Psoas muscle (tissue), 8 donors: ENCODE measurements around the gene RCOR1. TPM values are rescaled to one million over a fixed set of nuclear protein-coding genes. Genes with fewer than 3 reads are reported as not detected.
"Not testable (repeated sequence)": the region's sequence is repeated elsewhere in the genome, so short reads cannot be mapped to it uniquely, and the experiment has no call there.

Source experiments
- ATAC-seq, 4 donors: fragments of 200-7000 bp; cut with Tn5 transposase; one replicate each; pipeline ENCODE4 v1.9.1; 2020; ENCODE audit warnings: moderate library complexity in 3 of 4, mild to moderate bottlenecking in 2 of 4
- DNase-seq, 2 donors: peaks; one replicate each; pipeline ENCODE4 v3.0.0-alpha.2; 2020
- H3K27ac ChIP-seq: fragments of 200-600 bp; one replicate; pipeline ENCODE4 v1.8.0; 2022
- H3K27me3 ChIP-seq, 3 donors: fragments of 200-600 bp in 1 of 3; one replicate each; pipeline versions ENCODE4 v1.6.1 to v1.8.0; 2013 to 2022; ENCODE audit warnings: low read length in 2 of 3, mild to moderate bottlenecking in 2 of 3, moderate library complexity in 1 of 3; ENCODE audit not compliant: insufficient read depth in 3 of 3
- H3K36me3 ChIP-seq, 2 donors: fragments of 200-600 bp in 1 of 2; one replicate each; pipeline versions ENCODE4 v1.6.1 to v1.8.0; 2013 to 2022; ENCODE audit warnings: low read depth in 1 of 2, mild to moderate bottlenecking in 1 of 2, moderate library complexity in 1 of 2; ENCODE audit not compliant: insufficient read depth in 1 of 2
- H3K4me1 ChIP-seq: fragments of 200-600 bp; one replicate; pipeline ENCODE4 v1.8.0; 2022
- H3K4me3 ChIP-seq: fragments of 200-600 bp; one replicate; pipeline ENCODE4 v1.8.0; 2022; ENCODE audit warnings: mild to moderate bottlenecking
- H3K9me3 ChIP-seq: fragments of 200-600 bp; one replicate; pipeline ENCODE4 v1.8.0; 2022
- WGBS, 3 donors: extraction: QIAGEN DNeasy Blood & Tissue Kit; methylation state at CpG; one replicate each; pipeline versions ENCODE4 v1.1.6 to v1.1.7; 2013; 5-methylcytosine and 5-hydroxymethylcytosine counted together
- intact Hi-C, 2 donors: fragments of 100-400 bp; cut with DNase I; formaldehyde crosslinking; loops; one replicate each; pipeline versions ENCODE4 v1.11.0 to v1.14.2; 2022
- polyA plus RNA-seq, 3 donors: library from polyadenylated mRNA; stranded (reverse); fragments of 200-250 nt; gene quantifications; one replicate each; pipeline ENCODE4 v1.2.3, GENCODE V29; 2013
- total RNA-seq, 4 donors: library from RNA; stranded (reverse); fragmentation: NEBNext Ultra II Directional in 2 of 4; extraction: Animal tissue kit (Norgen Biotek cat#: 25700) in 2 of 4; gene quantifications; one replicate each; pipeline versions ENCODE4 v1.2.1 to v1.2.4, GENCODE V29; 2021 to 2023
- TF ChIP-seq, protein P1 (sequence below): fragments of 200-600 bp; IDR thresholded peaks from one replicate; pipeline ENCODE4 v1.8.0; 2022; ENCODE audit warnings: antibody characterized with exemption
- donor health status: healthy with polysubstance abuse.
- donor health status: DM: no; HTN: no; CAD: no; lungs with moderate emphysema.
- donor health status: Bipolar disorder and iron deficiency.
- donor health status: healthy.
- donor health status: DM: yes; HTN: yes; CAD: no.
- donor health status: DM: no; HTN: no; CAD: no.
- donor health status: DM: no; HTN: no; CAD: no.
- donor health status: DM: yes; HTN: yes; CAD: no.

The RCOR1 gene
- total and polyA plus RNA-seq, 7 donors: 6.0 to 17.7 (median 14.3) TPM

DNA sequence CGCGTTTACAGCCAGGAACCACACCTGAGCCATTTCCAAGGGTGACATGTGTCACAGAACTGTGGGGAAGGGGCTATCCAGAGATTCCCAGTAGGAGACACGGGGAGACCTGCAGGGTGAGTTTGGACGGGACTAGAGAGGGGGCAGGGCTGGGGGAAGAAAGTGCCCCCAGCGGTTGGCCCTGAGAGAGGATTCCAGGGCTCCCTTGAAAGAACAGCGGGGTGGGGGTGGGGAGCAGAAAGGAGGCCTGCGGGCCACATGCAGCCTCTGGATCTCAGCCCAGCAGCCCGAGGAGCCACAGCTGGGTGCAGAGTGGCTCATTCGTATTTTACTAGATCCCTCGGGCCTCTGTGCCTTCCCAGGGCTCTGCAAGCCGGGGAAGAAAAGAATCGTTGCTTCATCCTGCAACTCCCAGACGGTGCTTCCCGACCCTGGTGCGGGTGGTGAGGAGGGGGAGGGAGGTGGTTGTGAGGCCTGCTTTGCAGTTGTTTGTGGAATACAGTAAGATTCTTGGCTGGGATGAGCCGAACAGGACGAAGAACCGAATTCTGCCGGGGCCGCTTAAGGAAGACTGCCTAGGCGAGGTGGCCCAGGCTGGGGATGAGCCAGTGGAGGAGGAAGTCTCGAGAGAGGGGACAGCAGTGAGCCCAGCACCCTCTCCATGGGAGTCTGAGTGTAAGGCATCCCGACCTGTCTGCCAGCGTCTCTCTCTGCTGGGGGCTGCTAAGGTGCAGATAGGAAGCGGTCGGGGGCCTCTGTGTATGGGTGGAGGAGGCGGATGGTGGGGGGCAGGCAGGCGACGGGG is 46.8 kb upstream of the RCOR1 start:
- Histone ChIP-seq H3K9me3 (no peaks in the 10 kb centered on the region), H3K27me3 (peaks cover 0 to 40% (median 16%) of the 10 kb centered on the region in 3 donors), H3K4me1 (peaks cover 3% of the 10 kb centered on the region), H3K4me3 (no peak overlapping the region), H3K27ac (no peak overlapping the region), H3K36me3 (no peaks in the 10 kb centered on the region)
- intact Hi-C loops: no loop called here
- ATAC-seq (peak in 2 of 4 donors; percentile 41), DNase-seq (no peak)
- WGBS, 3 donors: 40 to 49% (median 45%) methylated on average over 29 of the region's 29 CpGs
- TF ChIP-seq, protein P1, sequence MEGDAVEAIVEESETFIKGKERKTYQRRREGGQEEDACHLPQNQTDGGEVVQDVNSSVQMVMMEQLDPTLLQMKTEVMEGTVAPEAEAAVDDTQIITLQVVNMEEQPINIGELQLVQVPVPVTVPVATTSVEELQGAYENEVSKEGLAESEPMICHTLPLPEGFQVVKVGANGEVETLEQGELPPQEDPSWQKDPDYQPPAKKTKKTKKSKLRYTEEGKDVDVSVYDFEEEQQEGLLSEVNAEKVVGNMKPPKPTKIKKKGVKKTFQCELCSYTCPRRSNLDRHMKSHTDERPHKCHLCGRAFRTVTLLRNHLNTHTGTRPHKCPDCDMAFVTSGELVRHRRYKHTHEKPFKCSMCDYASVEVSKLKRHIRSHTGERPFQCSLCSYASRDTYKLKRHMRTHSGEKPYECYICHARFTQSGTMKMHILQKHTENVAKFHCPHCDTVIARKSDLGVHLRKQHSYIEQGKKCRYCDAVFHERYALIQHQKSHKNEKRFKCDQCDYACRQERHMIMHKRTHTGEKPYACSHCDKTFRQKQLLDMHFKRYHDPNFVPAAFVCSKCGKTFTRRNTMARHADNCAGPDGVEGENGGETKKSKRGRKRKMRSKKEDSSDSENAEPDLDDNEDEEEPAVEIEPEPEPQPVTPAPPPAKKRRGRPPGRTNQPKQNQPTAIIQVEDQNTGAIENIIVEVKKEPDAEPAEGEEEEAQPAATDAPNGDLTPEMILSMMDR: no peak

DNA sequence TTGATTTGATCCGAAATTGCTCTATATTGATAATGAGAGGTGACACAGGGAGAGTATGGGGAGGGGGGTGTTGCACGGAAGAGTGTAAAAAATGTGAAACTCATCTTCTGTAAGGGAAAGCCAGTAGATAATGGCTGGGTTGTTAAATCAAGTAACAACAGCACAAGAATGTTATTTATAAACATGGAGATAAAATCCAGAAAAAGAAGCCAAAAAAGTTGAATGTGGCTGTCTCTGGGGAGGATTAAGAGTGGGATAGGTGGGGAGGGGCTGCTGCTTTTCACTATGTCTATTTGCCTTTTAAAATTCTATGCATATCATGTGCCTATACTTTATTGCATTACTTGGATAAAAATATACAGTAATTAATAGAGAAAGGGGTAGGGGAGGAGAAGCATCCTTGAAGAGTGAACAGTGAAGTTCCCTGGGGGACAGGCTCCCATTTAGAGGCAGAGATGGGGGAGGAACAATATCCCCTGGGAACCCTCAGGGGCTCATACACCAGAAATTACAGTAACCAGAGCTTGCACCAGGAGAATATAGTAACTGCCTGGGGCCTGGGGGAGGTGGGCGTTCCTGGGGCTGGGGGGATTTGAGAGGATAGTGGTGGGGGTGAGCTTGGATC is 43.7 kb upstream of the RCOR1 start:
- DNase-seq: no peak
- Histone ChIP-seq H3K27ac (no peak overlapping the region), H3K9me3 (no peaks in the 10 kb centered on the region), H3K4me3 (no peak overlapping the region), H3K36me3 (no peaks in the 10 kb centered on the region), H3K27me3 (peaks cover 0 to 34% (median 16%) of the 10 kb centered on the region in 3 donors), H3K4me1 (peaks cover 3% of the 10 kb centered on the region)
- intact Hi-C loops: no loop called here
- ATAC-seq: no peak
- 73 to 77% (median 75%) methylated on average over 3 of the region's 3 CpGs for WGBS, 3 donors
- TF ChIP-seq, protein P1: no peak

DNA sequence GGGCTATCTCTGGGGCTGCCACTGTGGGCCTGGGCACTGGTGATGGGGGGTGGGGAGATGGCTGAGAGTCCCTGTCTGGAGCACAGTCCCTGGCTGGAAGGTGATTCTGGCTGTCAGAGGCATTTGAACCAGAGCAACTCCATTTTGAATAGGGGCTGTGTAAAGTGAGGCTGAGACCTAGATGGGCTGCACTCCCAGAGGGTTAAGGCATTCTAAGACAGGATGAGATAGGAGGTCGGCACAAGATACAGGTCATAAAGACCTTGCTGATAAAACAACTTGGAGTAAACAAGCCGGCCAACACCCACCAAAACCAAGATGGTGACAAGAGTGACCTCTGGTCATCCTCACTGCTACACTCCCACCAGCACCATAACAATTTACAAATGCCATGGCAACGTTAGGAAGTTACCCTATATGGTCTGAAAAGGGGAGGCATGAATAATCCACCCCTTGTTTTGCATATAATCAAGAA is 41.5 kb upstream of the RCOR1 start:
- peaks cover 0 to 12% (median 1%) of the 10 kb centered on the region in 3 donors for H3K27me3 ChIP-seq
- H3K4me3 ChIP-seq, H3K9me3 ChIP-seq, H3K36me3 ChIP-seq, H3K4me1 ChIP-seq, ATAC-seq, DNase-seq, H3K27ac ChIP-seq, intact Hi-C loops: not testable (repeated sequence)
- WGBS, 3 donors: 81 to 89% (median 83%) methylated on average over 3 of the region's 3 CpGs

DNA sequence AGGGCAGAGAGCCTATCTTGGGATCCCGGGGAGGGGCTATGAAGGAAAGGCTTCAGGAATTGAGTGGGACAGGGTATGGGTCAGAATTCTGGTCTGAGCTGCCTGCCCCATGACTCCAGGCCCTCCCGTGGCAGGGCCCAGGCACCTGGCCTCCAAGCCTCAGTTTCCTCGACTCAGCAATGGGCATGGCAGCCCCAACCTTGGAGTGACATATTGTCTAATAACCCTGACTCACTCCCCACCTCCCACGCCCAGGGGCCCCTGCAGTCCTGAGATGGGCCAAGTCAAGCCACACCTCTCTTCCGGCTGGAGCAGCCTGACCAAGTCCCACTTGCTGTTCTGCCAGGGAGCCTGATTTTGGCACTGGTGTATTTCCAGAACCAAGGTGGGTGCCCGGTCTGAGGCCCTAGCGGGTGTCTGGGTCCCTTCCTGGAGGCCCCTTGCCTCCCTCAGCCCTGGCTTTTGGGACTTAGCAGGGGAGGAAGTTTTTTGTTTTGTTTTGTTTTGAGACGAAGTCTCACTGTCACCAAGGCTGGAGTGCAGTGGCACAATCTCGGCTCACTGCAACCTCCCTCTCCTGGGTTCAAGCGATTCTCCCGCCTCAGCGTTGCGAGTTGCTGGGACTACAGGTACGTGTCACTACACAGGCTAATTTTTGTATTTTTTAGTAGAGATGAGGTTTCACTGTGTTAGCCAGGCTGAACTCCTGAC is 40.3 kb upstream of the RCOR1 start:
- no peaks in the 10 kb centered on the region for H3K36me3 ChIP-seq
- no peak overlapping the region for H3K27ac ChIP-seq
- DNase-seq (peak in 1 of 2 donors; percentile 60), ATAC-seq (no peak)
- WGBS, 3 donors: 81 to 85% (median 83%) methylated on average over 13 to 14 of the region's 14 CpGs
- H3K9me3 ChIP-seq: no peaks in the 10 kb centered on the region
- peaks cover 0 to 2% (median 1%) of the 10 kb centered on the region in 3 donors for H3K27me3 ChIP-seq
- TF ChIP-seq, protein P1: no peak
- intact Hi-C loops: no loop called here
- no peaks in the 10 kb centered on the region for H3K4me1 ChIP-seq
- H3K4me3 ChIP-seq: no peak overlapping the region
